Gastroesophageal sphincter (tissue), 3 donors: ENCODE results near the gene S1PR2.

Experiments
- CTCF ChIP-seq, 4 experiments: fragments of 200-600 bp in 2 of 4; fragments of 450-650 bp in 2 of 4; sonication (generic) in 1 of 4; IDR thresholded peaks; one replicate each; pipeline ENCODE4 v1.5.1; 2017 to 2019; ENCODE audit warnings: antibody characterized with exemption in 4 of 4, mild to moderate bottlenecking in 2 of 4, moderate library complexity in 2 of 4
- POLR2A ChIP-seq, 2 donors: fragments of 450-650 bp; IDR thresholded peaks; one replicate each; pipeline ENCODE4 v1.6.1; 2017; ENCODE audit warnings: antibody characterized with exemption in 2 of 2, mild to moderate bottlenecking in 2 of 2, moderate library complexity in 1 of 2
- POLR2AphosphoS5 ChIP-seq: sonication (generic); formaldehyde crosslinking; IDR thresholded peaks from one replicate; pipeline ENCODE4 v1.6.1; 2017; ENCODE audit warnings: antibody characterized with exemption

- TF ChIP-seq CTCF (IDR thresholded peaks at IDR 0.05): no peak
- TF ChIP-seq POLR2AphosphoS5: no peak
- TF ChIP-seq POLR2A (IDR thresholded peaks at IDR 0.05): no peak
Measured at GRCh38 chr19:10214784-10215183, 16.3 kb downstream of the S1PR2 start.
